Nephron progenitor cell (in vitro differentiated cells): ENCODE results near the gene RNF115.
A peak's percentile ranks its signal among the peaks of the same experiment; 100 is the strongest.

Experiments
- DNase-seq: peaks from one replicate; pipeline ENCODE4 v3.0.0; 2021
- H3K27ac Mint-ChIP-seq: 2 replicates; pipeline ENCODE4 v1.8.0; 2021; ENCODE audit warnings: mild to moderate bottlenecking, moderate library complexity, mixed read lengths
- H3K27me3 Mint-ChIP-seq: 2 replicates; pipeline ENCODE4 v1.8.0; 2021; ENCODE audit warnings: mild to moderate bottlenecking, low read depth, mixed read lengths; ENCODE audit not compliant: poor library complexity
- H3K36me3 Mint-ChIP-seq: 2 replicates; pipeline ENCODE4 v1.8.0; 2021; ENCODE audit warnings: low read depth, mixed read lengths
- H3K4me1 Mint-ChIP-seq: 2 replicates; pipeline ENCODE4 v1.8.0; 2021; ENCODE audit warnings: mixed read lengths
- H3K4me3 Mint-ChIP-seq: 2 replicates; pipeline ENCODE4 v1.8.0; 2021; ENCODE audit warnings: mild to moderate bottlenecking, moderate library complexity, mixed read lengths
- H3K9me3 Mint-ChIP-seq: 2 replicates; pipeline ENCODE4 v1.8.0; 2021; ENCODE audit warnings: mild to moderate bottlenecking, moderate library complexity, mixed read lengths
- CTCF ChIP-seq: fragments of 200-600 bp; sonication (generic); IDR thresholded peaks from 2 replicates; pipeline ENCODE4 v1.5.0; 2021; ENCODE audit warnings: antibody characterized with exemption

The RNF115 gene

GRCh38 chr1:145784409-145784808 is 39.5 kb downstream of the RNF115 start:
- TF ChIP-seq CTCF: no peak
- no peak overlapping the region for H3K27ac Mint-ChIP-seq
- H3K4me1 Mint-ChIP-seq: peaks cover 10% of the 10 kb centered on the region
- H3K9me3 Mint-ChIP-seq: no peaks in the 10 kb centered on the region
- H3K4me3 Mint-ChIP-seq: no peak overlapping the region
- peaks cover 33% of the 10 kb centered on the region for H3K36me3 Mint-ChIP-seq
- no peaks in the 10 kb centered on the region for H3K27me3 Mint-ChIP-seq
- no peak for DNase-seq

- DNase-seq: no peak
- Mint-ChIP-seq H3K27me3 (no peaks in the 10 kb centered on the region), H3K4me3 (no peak overlapping the region), H3K9me3 (no peaks in the 10 kb centered on the region), H3K27ac (peak overlapping the region; percentile 16), H3K4me1 (peaks cover 10% of the 10 kb centered on the region), H3K36me3 (peaks cover 19% of the 10 kb centered on the region)
- no peak for TF ChIP-seq CTCF
Observed at GRCh38 chr1:145782272-145783099, 41.4 kb downstream of the RNF115 start.

- no peak overlapping the region for H3K4me3 Mint-ChIP-seq
- TF ChIP-seq CTCF: no peak
- no peak overlapping the region for H3K27ac Mint-ChIP-seq
- no peaks in the 10 kb centered on the region for H3K27me3 Mint-ChIP-seq
- no peaks in the 10 kb centered on the region for H3K9me3 Mint-ChIP-seq
- DNase-seq: no peak
- peaks cover 5% of the 10 kb centered on the region for H3K4me1 Mint-ChIP-seq
- H3K36me3 Mint-ChIP-seq: peaks cover 36% of the 10 kb centered on the region
Observed at GRCh38 chr1:145778146-145778540, 45.8 kb downstream of the RNF115 start.

GRCh38 chr1:145777357-145778145 is 46.3 kb downstream of the RNF115 start:
- no peak for DNase-seq
- peaks cover 40% of the 10 kb centered on the region for H3K36me3 Mint-ChIP-seq
- H3K27me3 Mint-ChIP-seq: no peaks in the 10 kb centered on the region
- H3K27ac Mint-ChIP-seq: no peak overlapping the region
- no peaks in the 10 kb centered on the region for H3K9me3 Mint-ChIP-seq
- H3K4me3 Mint-ChIP-seq: no peak overlapping the region
- no peak for TF ChIP-seq CTCF
- H3K4me1 Mint-ChIP-seq: peaks cover 5% of the 10 kb centered on the region

GRCh38 chr1:145773423-145773822 is 50.5 kb downstream of the RNF115 start:
- Mint-ChIP-seq H3K27me3 (no peaks in the 10 kb centered on the region), H3K4me3 (no peak overlapping the region), H3K9me3 (peaks cover 8% of the 10 kb centered on the region), H3K36me3 (peaks cover 69% of the 10 kb centered on the region), H3K27ac (peak overlapping the region; percentile 86), H3K4me1 (peaks cover 10% of the 10 kb centered on the region)
- no peak for TF ChIP-seq CTCF
- DNase-seq: no peak
